Prostate gland (tissue), 2 donors: ENCODE results near the gene IREB2. TPM values are rescaled to one million over a fixed set of nuclear protein-coding genes. Genes with fewer than 3 reads are reported as not detected.
"Not testable (repeated sequence)": the region's sequence is repeated elsewhere in the genome, so short reads cannot be mapped to it uniquely, and the experiment has no call there.

Experiments used
- DNase-seq: peaks from one replicate; pipeline ENCODE4 v3.0.0-alpha.2; 2019; ENCODE audit warnings: low spot score
- H3K27ac ChIP-seq, 2 donors: fragments of 200-600 bp; sonication (generic); 2 replicates each; pipeline ENCODE4 v1.5.1; 2017 to 2019
- H3K27me3 ChIP-seq: fragments of 200-600 bp; sonication (generic); replicated peaks from 2 replicates; pipeline ENCODE4 v1.5.1; 2019; ENCODE audit not compliant: insufficient read depth
- H3K36me3 ChIP-seq, 2 donors: fragments of 200-600 bp; sonication (generic); 1 replicate in 1 of 2; 2 replicates in 1 of 2; pipeline versions ENCODE4 v1.5.1 to v1.8.1; 2017 to 2019
- H3K4me1 ChIP-seq: fragments of 200-600 bp; sonication (generic); replicated peaks from 2 replicates; pipeline ENCODE4 v1.5.1; 2019
- H3K4me3 ChIP-seq, 2 donors: fragments of 200-600 bp; sonication (generic); 2 replicates each; pipeline ENCODE4 v1.5.1; 2017 to 2019
- H3K9me3 ChIP-seq: fragments of 200-600 bp; sonication (generic); 2 replicates; pipeline ENCODE4 v1.5.1; 2017
- POLR2A ChIP-seq: fragments of 450-650 bp; IDR thresholded peaks from one replicate; pipeline ENCODE4 v1.6.1; 2016; ENCODE audit warnings: antibody characterized with exemption, mild to moderate bottlenecking
- POLR2AphosphoS5 ChIP-seq: sonication (generic); formaldehyde crosslinking; IDR thresholded peaks from one replicate; pipeline ENCODE4 v1.6.1; 2017; ENCODE audit warnings: antibody characterized with exemption
- WGBS: methylation state at CpG from one replicate; pipeline ENCODE4 v1.1.5; 2018; 5-methylcytosine and 5-hydroxymethylcytosine counted together
- intact Hi-C: fragments of 100-400 bp; cut with DNase I; formaldehyde crosslinking; loops from one replicate; pipeline ENCODE4 v1.14.2; 2022
- total RNA-seq, 2 donors: library from RNA; depleted of rRNA; stranded (reverse); fragments of >200 nt; gene quantifications; one replicate each; pipeline ENCODE4 v1.1.0, GENCODE V29; 2016
- TF ChIP-seq, protein P1 (sequence below), 4 experiments: fragments of 200-600 bp in 2 of 4; fragments of 450-650 bp in 2 of 4; sonication (generic) in 2 of 4; IDR thresholded peaks; 1 replicate in 3 of 4; 2 replicates in 1 of 4; pipeline ENCODE4 v1.5.1; 2016 to 2019; ENCODE audit warnings: antibody characterized with exemption in 4 of 4, mild to moderate bottlenecking in 2 of 4, moderate library complexity in 2 of 4

Gene IREB2
- total RNA-seq, 2 donors from 2014 or later, result 30.5 to 39.0 TPM

GRCh38 chr15:78538358-78538757, 100.3 kb downstream of the IREB2 start:
- Histone ChIP-seq H3K36me3 (no peaks in the 10 kb centered on the region), H3K27me3 (no peaks in the 10 kb centered on the region), H3K4me1 (no peaks in the 10 kb centered on the region), H3K9me3 (no peaks in the 10 kb centered on the region), H3K27ac (no peak overlapping the region), H3K4me3 (no peak overlapping the region)
- TF ChIP-seq POLR2AphosphoS5, result no peak
- TF ChIP-seq POLR2A, result no peak
- TF ChIP-seq, protein P1, sequence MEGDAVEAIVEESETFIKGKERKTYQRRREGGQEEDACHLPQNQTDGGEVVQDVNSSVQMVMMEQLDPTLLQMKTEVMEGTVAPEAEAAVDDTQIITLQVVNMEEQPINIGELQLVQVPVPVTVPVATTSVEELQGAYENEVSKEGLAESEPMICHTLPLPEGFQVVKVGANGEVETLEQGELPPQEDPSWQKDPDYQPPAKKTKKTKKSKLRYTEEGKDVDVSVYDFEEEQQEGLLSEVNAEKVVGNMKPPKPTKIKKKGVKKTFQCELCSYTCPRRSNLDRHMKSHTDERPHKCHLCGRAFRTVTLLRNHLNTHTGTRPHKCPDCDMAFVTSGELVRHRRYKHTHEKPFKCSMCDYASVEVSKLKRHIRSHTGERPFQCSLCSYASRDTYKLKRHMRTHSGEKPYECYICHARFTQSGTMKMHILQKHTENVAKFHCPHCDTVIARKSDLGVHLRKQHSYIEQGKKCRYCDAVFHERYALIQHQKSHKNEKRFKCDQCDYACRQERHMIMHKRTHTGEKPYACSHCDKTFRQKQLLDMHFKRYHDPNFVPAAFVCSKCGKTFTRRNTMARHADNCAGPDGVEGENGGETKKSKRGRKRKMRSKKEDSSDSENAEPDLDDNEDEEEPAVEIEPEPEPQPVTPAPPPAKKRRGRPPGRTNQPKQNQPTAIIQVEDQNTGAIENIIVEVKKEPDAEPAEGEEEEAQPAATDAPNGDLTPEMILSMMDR (IDR thresholded peaks at IDR 0.05), result no peak
- no peak for DNase-seq
- intact Hi-C loops, result no loop called here
- 86% methylated on average over 1 of the region's 1 CpG for WGBS

- whole genome bisulfite sequencing, result 81% methylated on average over 18 of the region's 18 CpGs
- not testable (repeated sequence) for H3K27me3 ChIP-seq, H3K9me3 ChIP-seq, DNase-seq, H3K4me1 ChIP-seq, H3K36me3 ChIP-seq
- Histone ChIP-seq H3K27ac (peak overlapping the region; percentile 96 to 97), H3K4me3 (peak overlapping the region; percentile 92)
- intact Hi-C loops, result loop anchor here (5.0 kb wide), 1 partner anchor 32 kb away; the partner anchor contains the start of gene HYKK
Measured at GRCh38 chr15:78539464-78540140, 101.6 kb downstream of the IREB2 start.

- WGBS, result under 1% methylated on average over 55 of the region's 56 CpGs
- no peaks in the 10 kb centered on the region for H3K27me3 ChIP-seq
- peak; percentile 90 for DNase-seq
- no peaks in the 10 kb centered on the region for H3K9me3 ChIP-seq
- peak within 1 kb of the TSS; percentile 96 to 97 for H3K27ac ChIP-seq
- peak within 1 kb of the TSS; percentile 92 for H3K4me3 ChIP-seq
- H3K4me1 ChIP-seq, result no peaks in the 10 kb centered on the region
- no peaks in the 10 kb centered on the region for H3K36me3 ChIP-seq
- TF ChIP-seq POLR2A, result peak; percentile 71
- TF ChIP-seq POLR2AphosphoS5, result peak; percentile 92
- TF ChIP-seq, protein P1 (IDR thresholded peaks at IDR 0.05), result peak in 2 of 4 experiments; percentile 21 to 24
- intact Hi-C loops, result loop anchor here (5.0 kb wide), 1 partner anchor 33 kb away; the partner anchor contains the start of gene HYKK
Measured at GRCh38 chr15:78540141-78540870, 102.3 kb downstream of the IREB2 start, which contains the start of gene PSMA4. PSMA4 (plus strand) TSS chr15:78540444; CDS start chr15:78541928, 1,484 bp downstream.

GRCh38 chr15:78540871-78541743, 103.1 kb downstream of the IREB2 start:
- WGBS, result 3% methylated on average over 17 of the region's 17 CpGs
- intact Hi-C loops, result loop anchor here (5.0 kb wide), 1 partner anchor 34 kb away; the partner anchor contains the start of gene HYKK
- H3K27me3 ChIP-seq, result no peaks in the 10 kb centered on the region
- no peaks in the 10 kb centered on the region for H3K36me3 ChIP-seq
- H3K27ac ChIP-seq, result peak overlapping the region; percentile 96 to 97
- no peak for DNase-seq
- no peaks in the 10 kb centered on the region for H3K9me3 ChIP-seq
- H3K4me1 ChIP-seq, result peaks cover 2% of the 10 kb centered on the region
- TF ChIP-seq POLR2AphosphoS5 (no peak), POLR2A (no peak)
- TF ChIP-seq, protein P1 (IDR thresholded peaks at IDR 0.05), result no peak
- peak overlapping the region; percentile 92 for H3K4me3 ChIP-seq

DNA sequence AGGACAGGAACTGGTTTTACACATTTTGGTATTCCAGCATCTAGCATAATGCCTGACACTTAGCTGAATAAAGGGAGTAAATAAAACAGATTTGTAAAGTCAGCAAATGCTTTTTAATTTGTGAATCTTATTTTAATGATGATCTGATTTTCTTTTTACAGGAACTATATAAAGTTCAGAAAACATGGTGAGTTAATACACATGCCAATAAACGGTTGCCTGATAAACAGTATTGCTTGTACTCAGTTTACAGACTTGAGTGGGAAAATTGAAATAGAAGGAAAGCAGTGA, 103.7 kb downstream of the IREB2 start:
- Histone ChIP-seq H3K4me3 (peak overlapping the region in 1 of 2 donors; percentile 92), H3K27ac (peak overlapping the region; percentile 96 to 97)
- intact Hi-C loops, result loop anchor here (5.0 kb wide), 1 partner anchor 34 kb away; the partner anchor contains the start of gene HYKK

More for the DNA sequence above, 103.7 kb downstream of the IREB2 start:
- no peaks in the 10 kb centered on the region for H3K27me3 ChIP-seq
- H3K36me3 ChIP-seq, result no peaks in the 10 kb centered on the region
- 14% methylated on average over 1 of the region's 1 CpG for WGBS
- no peaks in the 10 kb centered on the region for H3K9me3 ChIP-seq
- no peak for DNase-seq
- no peak for TF ChIP-seq POLR2AphosphoS5
- TF ChIP-seq, protein P1 (IDR thresholded peaks at IDR 0.05), result no peak
- TF ChIP-seq POLR2A, result no peak
- H3K4me1 ChIP-seq, result peaks cover 3% of the 10 kb centered on the region
